Activated CD4-positive, CD25-positive, alpha-beta regulatory T cell treated with anti-CD3 and anti-CD28 coated beads, Interleukin-2, amount 50 U/mL, for 72 hours (primary cell): ENCODE measurements around the gene GMDS.

Source experiments
- DNase-seq: peaks from one replicate; pipeline ENCODE4 v3.0.0; 2021

GMDS gene

GRCh38 chr6:1917626-1918371 lies 327.6 kb downstream of the GMDS start:
- DNase-seq, result no peak

- DNase-seq, result no peak
Observed at GRCh38 chr6:1916334-1917070, 328.9 kb downstream of the GMDS start.

- no peak for DNase-seq
Observed at GRCh38 chr6:1915226-1915625, 330.2 kb downstream of the GMDS start.

- DNase-seq, result no peak
Observed at GRCh38 chr6:1913577-1913976, 331.8 kb downstream of the GMDS start.

- DNase-seq, result no peak
Observed at GRCh38 chr6:1912731-1913130, 332.7 kb downstream of the GMDS start.

- DNase-seq, result no peak
Observed at GRCh38 chr6:1911474-1911873, 333.9 kb downstream of the GMDS start.

GRCh38 chr6:1910621-1911407 lies 334.6 kb downstream of the GMDS start:
- no peak for DNase-seq

GRCh38 chr6:1908784-1909183 lies 336.6 kb downstream of the GMDS start:
- DNase-seq, result no peak

GRCh38 chr6:1906609-1907008 lies 338.8 kb downstream of the GMDS start:
- no peak for DNase-seq

- DNase-seq, result no peak
Observed at GRCh38 chr6:1906014-1906413, 339.4 kb downstream of the GMDS start.

- no peak for DNase-seq
Observed at GRCh38 chr6:1904898-1905297, 340.5 kb downstream of the GMDS start.

- no peak for DNase-seq
Observed at GRCh38 chr6:1904466-1904799, 341.0 kb downstream of the GMDS start.

GRCh38 chr6:1903780-1904465 lies 341.5 kb downstream of the GMDS start:
- no peak for DNase-seq

GRCh38 chr6:1901556-1901955 lies 343.8 kb downstream of the GMDS start:
- no peak for DNase-seq

- DNase-seq, result no peak
Observed at GRCh38 chr6:1896897-1897296, 348.5 kb downstream of the GMDS start.

GRCh38 chr6:1895721-1896120 lies 349.7 kb downstream of the GMDS start:
- DNase-seq, result no peak

GRCh38 chr6:1894954-1895353 lies 350.5 kb downstream of the GMDS start:
- DNase-seq, result no peak

GRCh38 chr6:1893470-1894130 lies 351.8 kb downstream of the GMDS start:
- DNase-seq, result no peak

- no peak for DNase-seq
Observed at GRCh38 chr6:1892716-1893115, 352.7 kb downstream of the GMDS start.

- no peak for DNase-seq
Observed at GRCh38 chr6:1890987-1891386, 354.4 kb downstream of the GMDS start.

GRCh38 chr6:1890071-1890470 lies 355.3 kb downstream of the GMDS start:
- DNase-seq, result no peak

GRCh38 chr6:1885576-1886011 lies 359.8 kb downstream of the GMDS start:
- DNase-seq, result no peak

GRCh38 chr6:1884313-1884712 lies 361.1 kb downstream of the GMDS start:
- no peak for DNase-seq
